Kidney epithelial cell (primary cell): ENCODE results near the gene CCR7. TPM values are rescaled to one million over a fixed set of nuclear protein-coding genes. Genes with fewer than 3 reads are reported as not detected.

Source experiments
- DNase-seq: peaks from one replicate; pipeline ENCODE4 v3.0.0-alpha.2; 2010; ENCODE audit warnings: low read depth
- H3K27me3 ChIP-seq: 2 replicates; pipeline ENCODE4 v1.6.0; 2011; ENCODE audit warnings: low read length; ENCODE audit not compliant: control insufficient read depth, insufficient read depth
- H3K36me3 ChIP-seq: 2 replicates; pipeline ENCODE4 v1.5.1; 2011; ENCODE audit warnings: low read length; ENCODE audit not compliant: control insufficient read depth, insufficient read depth
- H3K4me3 ChIP-seq: 2 replicates; pipeline ENCODE4 v1.5.1; 2011; ENCODE audit warnings: low read depth, mild to moderate bottlenecking, control low read depth, low read length
- CTCF ChIP-seq: IDR thresholded peaks from 2 replicates; pipeline ENCODE4 v1.5.1; 2011; ENCODE audit warnings: mild to moderate bottlenecking, moderate library complexity, low read length, control low read depth, inconsistent platforms; ENCODE audit not compliant: insufficient read depth, poor library complexity, severe bottlenecking
- total RNA-seq: library from RNA; depleted of rRNA; stranded (reverse); fragments of >200 nt; gene quantifications from 2 replicates; pipeline ENCODE4 v1.2.3, GENCODE V29; 2015

Gene CCR7
- total RNA-seq, 1 donor from 2014 or later, result not detected

DNA sequence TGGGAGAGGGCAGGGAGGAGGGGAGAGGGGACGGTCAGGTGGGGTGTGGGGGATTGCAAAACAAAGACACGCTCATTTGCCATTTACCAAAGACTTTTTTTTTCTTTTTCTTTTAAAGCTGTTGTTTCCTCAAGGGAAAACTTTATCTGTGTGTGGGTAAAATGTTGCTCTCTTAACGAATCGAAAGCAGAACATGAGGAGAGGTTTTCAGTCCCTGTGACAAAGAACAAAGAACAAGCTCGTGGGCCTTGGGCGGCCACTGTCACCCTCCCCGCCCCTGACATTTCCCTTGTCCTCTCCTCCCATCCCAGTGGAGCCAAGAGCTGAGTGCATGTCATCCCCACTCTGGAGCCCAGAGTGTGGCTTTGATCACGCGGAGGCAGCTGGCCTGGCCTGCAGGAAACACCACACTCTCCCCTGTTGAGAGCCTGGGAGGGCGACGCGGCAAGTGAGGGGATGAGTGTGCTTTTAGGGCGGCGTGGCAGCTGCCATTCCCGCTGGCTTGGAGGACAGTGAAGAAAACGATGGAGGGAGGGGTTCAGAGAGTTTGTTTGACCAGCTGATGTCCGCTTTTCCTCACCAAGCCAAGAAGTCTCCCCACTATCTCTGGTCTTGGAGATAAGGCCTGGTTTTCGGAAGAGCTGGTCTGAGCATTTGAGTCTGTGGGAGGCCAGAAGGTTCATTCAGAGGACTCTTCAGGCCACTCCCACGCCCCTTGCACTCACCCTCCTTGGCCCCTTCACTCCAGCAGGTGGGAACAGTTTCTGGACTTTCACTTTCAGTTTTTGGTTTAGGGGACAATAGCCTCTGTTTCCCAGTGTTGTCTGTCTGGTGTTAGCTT is 11.4 kb downstream of the CCR7 start:
- no peak for DNase-seq
- H3K4me3 ChIP-seq, result no peak overlapping the region
- no peak for TF ChIP-seq CTCF
- H3K27me3 ChIP-seq, result no peaks in the 10 kb centered on the region
- no peaks in the 10 kb centered on the region for H3K36me3 ChIP-seq

DNA sequence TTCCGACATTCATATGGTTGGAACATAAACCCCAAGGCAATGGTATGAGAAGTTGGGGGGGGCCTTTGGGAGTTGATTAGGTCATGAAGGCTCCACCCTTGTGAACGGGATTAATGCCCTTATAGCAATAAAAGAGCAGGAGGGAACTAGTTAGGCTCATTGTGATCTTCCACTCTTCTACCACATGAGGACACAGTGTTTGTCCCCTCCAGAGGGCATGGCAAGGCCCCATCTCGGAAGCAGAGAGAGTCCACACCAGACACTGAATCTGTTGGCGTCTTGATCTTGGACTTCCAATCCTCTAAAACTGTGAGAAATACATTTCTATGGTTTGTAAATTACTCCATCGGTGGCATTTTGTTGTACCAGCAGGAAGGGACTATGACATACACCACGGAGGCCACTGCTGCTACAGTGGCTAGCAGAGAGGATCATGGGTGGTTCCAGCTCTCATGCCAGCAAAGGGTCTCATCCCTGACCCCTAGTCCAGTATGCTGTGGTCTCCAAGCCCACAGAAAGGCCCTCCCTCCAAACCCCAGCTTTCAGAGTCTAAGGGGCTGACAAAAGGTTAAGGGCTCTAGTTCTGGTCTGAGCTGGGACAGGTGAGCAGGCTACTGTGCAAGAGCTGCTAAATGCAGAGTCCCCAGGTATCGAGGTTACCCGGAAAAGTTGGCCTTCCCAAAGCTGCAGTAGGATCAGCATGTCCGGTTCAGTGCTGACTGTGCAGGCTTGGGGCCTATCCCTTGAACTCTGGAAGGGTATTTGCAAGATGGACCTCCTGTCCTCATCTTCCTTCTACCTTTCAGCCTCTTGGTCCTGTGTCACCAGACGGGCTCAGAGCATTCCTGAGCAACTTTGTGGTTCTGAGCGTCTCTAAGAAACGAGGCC is 12.2 kb downstream of the CCR7 start:
- no peaks in the 10 kb centered on the region for H3K27me3 ChIP-seq
- no peaks in the 10 kb centered on the region for H3K36me3 ChIP-seq
- DNase-seq, result no peak
- no peak for TF ChIP-seq CTCF
- no peak overlapping the region for H3K4me3 ChIP-seq

GRCh38 chr17:40551879-40552768 is 13.1 kb downstream of the CCR7 start:
- H3K27me3 ChIP-seq, result no peaks in the 10 kb centered on the region
- no peaks in the 10 kb centered on the region for H3K36me3 ChIP-seq
- TF ChIP-seq CTCF, result no peak
- H3K4me3 ChIP-seq, result no peak overlapping the region
- peak; percentile 43 for DNase-seq

GRCh38 chr17:40551091-40551878 is 14.0 kb downstream of the CCR7 start:
- H3K4me3 ChIP-seq, result no peak overlapping the region
- no peak for TF ChIP-seq CTCF
- DNase-seq, result peak; percentile 55
- no peaks in the 10 kb centered on the region for H3K27me3 ChIP-seq
- H3K36me3 ChIP-seq, result no peaks in the 10 kb centered on the region

DNA sequence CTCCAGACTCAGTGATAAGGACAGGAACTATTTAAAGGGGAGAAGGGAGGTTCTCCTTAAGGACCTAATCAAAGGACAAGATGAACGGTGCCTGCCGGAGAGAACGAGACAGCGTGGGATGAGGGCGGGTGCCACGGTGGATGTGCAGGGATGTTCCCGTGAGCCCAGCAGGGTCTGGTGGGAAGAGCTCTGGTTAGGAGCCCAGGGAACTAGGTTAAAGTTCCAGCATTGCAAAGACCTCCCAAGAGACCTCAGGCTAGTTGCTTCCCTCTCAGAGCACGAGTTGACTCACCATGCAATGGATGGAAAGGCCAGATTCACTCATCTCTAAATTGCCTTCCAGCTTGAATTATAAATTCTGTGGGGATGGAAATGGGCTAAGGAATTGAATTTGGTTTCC is 14.7 kb downstream of the CCR7 start:
- no peak overlapping the region for H3K4me3 ChIP-seq
- H3K36me3 ChIP-seq, result no peaks in the 10 kb centered on the region
- no peak for TF ChIP-seq CTCF
- no peaks in the 10 kb centered on the region for H3K27me3 ChIP-seq
- DNase-seq, result no peak
